ENCODE data around the gene PRSS57. TPM values are rescaled to one million over a fixed set of nuclear protein-coding genes. Genes with fewer than 3 reads are reported as not detected.

PRSS57 gene
- total RNA-seq, 1 experiment from 2014 or later = not detected

DNA sequence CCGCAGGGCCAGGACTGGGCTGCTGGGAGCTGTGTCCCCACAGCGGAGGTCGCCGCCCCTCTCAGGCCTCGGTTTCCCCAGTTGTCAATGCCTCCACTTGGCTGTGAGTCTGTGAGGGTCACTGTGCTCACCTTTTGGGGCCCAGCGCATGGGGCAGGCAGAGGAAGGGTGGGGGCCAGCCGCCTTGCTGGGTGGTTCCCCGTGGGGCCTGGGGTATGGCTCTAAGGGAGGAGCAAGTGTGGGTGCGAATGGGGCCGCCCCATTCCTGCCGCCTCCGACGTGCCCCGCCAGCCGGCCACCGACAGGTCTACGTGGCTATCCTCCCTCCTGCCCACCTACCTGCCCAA is 56.4 kb downstream of the PRSS57 start:
- no peaks in the 10 kb centered on the region for H3K36me3 ChIP-seq (ENCODE audit: low read depth, low read length)
- no peak overlapping the region for H3K27ac ChIP-seq (ENCODE audit: low read length)
- TF ChIP-seq EZH2phosphoT487 (IDR thresholded peaks at IDR 0.05; ENCODE audit: borderline replicate concordance, low read length) (no peak), EZH2 (IDR thresholded peaks at IDR 0.05; ENCODE audit: low read length, unreplicated experiment) (no peak)
- TF ChIP-seq, protein P1, sequence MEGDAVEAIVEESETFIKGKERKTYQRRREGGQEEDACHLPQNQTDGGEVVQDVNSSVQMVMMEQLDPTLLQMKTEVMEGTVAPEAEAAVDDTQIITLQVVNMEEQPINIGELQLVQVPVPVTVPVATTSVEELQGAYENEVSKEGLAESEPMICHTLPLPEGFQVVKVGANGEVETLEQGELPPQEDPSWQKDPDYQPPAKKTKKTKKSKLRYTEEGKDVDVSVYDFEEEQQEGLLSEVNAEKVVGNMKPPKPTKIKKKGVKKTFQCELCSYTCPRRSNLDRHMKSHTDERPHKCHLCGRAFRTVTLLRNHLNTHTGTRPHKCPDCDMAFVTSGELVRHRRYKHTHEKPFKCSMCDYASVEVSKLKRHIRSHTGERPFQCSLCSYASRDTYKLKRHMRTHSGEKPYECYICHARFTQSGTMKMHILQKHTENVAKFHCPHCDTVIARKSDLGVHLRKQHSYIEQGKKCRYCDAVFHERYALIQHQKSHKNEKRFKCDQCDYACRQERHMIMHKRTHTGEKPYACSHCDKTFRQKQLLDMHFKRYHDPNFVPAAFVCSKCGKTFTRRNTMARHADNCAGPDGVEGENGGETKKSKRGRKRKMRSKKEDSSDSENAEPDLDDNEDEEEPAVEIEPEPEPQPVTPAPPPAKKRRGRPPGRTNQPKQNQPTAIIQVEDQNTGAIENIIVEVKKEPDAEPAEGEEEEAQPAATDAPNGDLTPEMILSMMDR (conservative IDR thresholded peaks at IDR 0.05; ENCODE audit: low read depth, low read length) = no peak
- no peaks in the 10 kb centered on the region for H3K9me3 ChIP-seq (ENCODE audit: low read length)
- ChIA-PET POLR2A (ENCODE audit: unreplicated experiment) (no interaction called here), CTCF (no interaction called here)
- H3K79me2 ChIP-seq (ENCODE audit: low read length) = no peaks in the 10 kb centered on the region
- H3K27me3 ChIP-seq (ENCODE audit: low read length) = no peaks in the 10 kb centered on the region
- H4K20me1 ChIP-seq (ENCODE audit: low read length) = no peaks in the 10 kb centered on the region
- H3K9me2 ChIP-seq (replicated peaks; ENCODE audit: low read length) = no peaks in the 10 kb centered on the region
- no peak overlapping the region for H3K9ac ChIP-seq (ENCODE audit: low read length)
- DNase-seq (no peak), ATAC-seq (no peak)
- intact Hi-C loops (cut with micrococcal nuclease) = loop anchor here (10.0 kb wide), 1 partner anchor 64 kb away; the partner anchor contains the start of gene BSG
- no peaks in the 10 kb centered on the region for H3K4me1 ChIP-seq (ENCODE audit: insufficient read depth, low read length)
- no peaks in the 10 kb centered on the region for H3F3A ChIP-seq (ENCODE audit: low read length, unreplicated experiment)
- peak overlapping the region; percentile 66; the same call in 1 of the 2 replicates for H3K4me3 ChIP-seq (ENCODE audit: low read length)
- no TSS peak for BruUV-seq (replicated peaks)
- H3K4me2 ChIP-seq (ENCODE audit: low read length) = peak overlapping the region; percentile 83
- H2AFZ ChIP-seq (ENCODE audit: low read length) = peak overlapping the region; percentile 87

Other genes starting within 250 kb of the PRSS57 start
- gene SHC2, start 234.4 kb downstream of the PRSS57 start, total RNA-seq (2014; rRNA removed) = 0.18 TPM in 1 of 2 replicates, not detected in the other
- gene MADCAM1, start 199.0 kb downstream of the PRSS57 start, total RNA-seq (2014; rRNA removed) = 0.11 and 0.17 TPM in 2 replicates
- gene TPGS1, start 188.0 kb downstream of the PRSS57 start, total RNA-seq (2014; rRNA removed) = 28.5 and 44.0 TPM in 2 replicates
- 119 and 152 TPM in 2 replicates for gene CDC34, start 163.7 kb downstream of the PRSS57 start, total RNA-seq (2014; rRNA removed)
- gene GZMM, start 151.4 kb downstream of the PRSS57 start, total RNA-seq (2014; rRNA removed) = 0.35 TPM in 1 of 2 replicates, not detected in the other
- 458 and 514 TPM in 2 replicates for gene BSG, start 122.9 kb downstream of the PRSS57 start, total RNA-seq (2014; rRNA removed)
- gene HCN2, start 105.6 kb downstream of the PRSS57 start, total RNA-seq (2014; rRNA removed) = 0.04 and 0.46 TPM in 2 replicates
- 60.5 and 80.6 TPM in 2 replicates for gene POLRMT, start 61.9 kb downstream of the PRSS57 start, total RNA-seq (2014; rRNA removed)
- 0.81 and 1.3 TPM in 2 replicates for gene FGF22, start 55.6 kb downstream of the PRSS57 start, total RNA-seq (2014; rRNA removed)
- gene RNF126, start 32.2 kb downstream of the PRSS57 start, total RNA-seq (2014; rRNA removed) = 86.4 and 89.2 TPM in 2 replicates
- 49.9 and 53.3 TPM in 2 replicates for gene FSTL3, start 19.1 kb downstream of the PRSS57 start, total RNA-seq (2014; rRNA removed)
- 10.8 and 13.0 TPM in 2 replicates for gene PALM, start 13.5 kb upstream of the PRSS57 start, total RNA-seq (2014; rRNA removed)
- gene MISP, start 55.7 kb upstream of the PRSS57 start, total RNA-seq (2014; rRNA removed) = 115 and 130 TPM in 2 replicates
- gene PTBP1, start 102.0 kb upstream of the PRSS57 start, total RNA-seq (2014; rRNA removed) = 395 and 412 TPM in 2 replicates
- gene PLPPR3, start 126.5 kb upstream of the PRSS57 start, total RNA-seq (2014; rRNA removed) = not detected in 2 replicates
- gene AZU1, start 132.4 kb upstream of the PRSS57 start, total RNA-seq (2014; rRNA removed) = not detected in 2 replicates
- 0.29 and 0.40 TPM in 2 replicates for gene PRTN3, start 145.5 kb upstream of the PRSS57 start, total RNA-seq (2014; rRNA removed)
- not detected in 2 replicates for gene ELANE, start 156.9 kb upstream of the PRSS57 start, total RNA-seq (2014; rRNA removed)
- 22.4 and 38.0 TPM in 2 replicates for gene CFD, start 164.2 kb upstream of the PRSS57 start, total RNA-seq (2014; rRNA removed)
- 25.9 and 41.6 TPM in 2 replicates for gene MED16, start 197.7 kb upstream of the PRSS57 start, total RNA-seq (2014; rRNA removed)
- not detected in 2 replicates for gene RNU6-9, start 198.0 kb upstream of the PRSS57 start, total RNA-seq (2014; rRNA removed)
- gene R3HDM4, start 217.8 kb upstream of the PRSS57 start, total RNA-seq (2014; rRNA removed) = 34.0 and 44.9 TPM in 2 replicates
- 1.2 and 3.9 TPM in 2 replicates for gene KISS1R, start 221.9 kb upstream of the PRSS57 start, total RNA-seq (2014; rRNA removed)
- 5.6 and 13.9 TPM in 2 replicates for gene ARID3A, start 230.6 kb upstream of the PRSS57 start, total RNA-seq (2014; rRNA removed)

Measured in PC-3 (cell line).